ENCODE results near the gene MYH8.

Gene MYH8

GRCh38 chr17:10421900-10422542 lies at the start of gene MYH8:
TSS of gene MYH8 (minus strand) at chr17:10421950. CDS start at chr17:10420227, 1,723 bp downstream.
- no peak for DNase-seq

- no peak for DNase-seq
Measured at GRCh38 chr17:10469459-10469858, 47.7 kb upstream of the MYH8 start, which contains the start of gene MYH4. TSS of gene MYH4 (minus strand) at chr17:10469559. CDS start at chr17:10466745, 2,814 bp downstream.

- no peak for DNase-seq
Measured at GRCh38 chr17:10463402-10463801, 41.7 kb upstream of the MYH8 start.

DNA sequence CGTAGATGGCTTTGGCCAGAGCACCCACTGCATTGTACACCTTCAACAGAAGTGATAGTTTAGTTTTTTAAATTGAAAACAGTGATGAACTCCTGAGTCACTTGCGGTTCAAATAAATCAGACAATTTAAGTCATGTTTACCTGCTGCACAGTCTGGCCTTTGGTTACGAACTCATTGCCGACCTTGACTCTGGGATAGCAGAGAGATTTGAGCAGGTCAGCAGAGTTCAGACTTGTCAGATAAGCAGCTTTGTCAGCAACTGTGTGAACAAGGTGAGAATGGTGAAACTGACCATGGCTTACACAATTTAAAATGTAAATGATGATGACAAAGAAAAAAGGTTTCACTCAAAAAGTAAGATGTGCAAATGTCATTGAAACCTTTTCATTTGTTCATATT lies 38.3 kb upstream of the MYH8 start:
- DNase-seq, result no peak

- no peak for DNase-seq
Measured at GRCh38 chr17:10458701-10459100, 37.0 kb upstream of the MYH8 start.

GRCh38 chr17:10457952-10458351 lies 36.2 kb upstream of the MYH8 start:
- no peak for DNase-seq

DNA sequence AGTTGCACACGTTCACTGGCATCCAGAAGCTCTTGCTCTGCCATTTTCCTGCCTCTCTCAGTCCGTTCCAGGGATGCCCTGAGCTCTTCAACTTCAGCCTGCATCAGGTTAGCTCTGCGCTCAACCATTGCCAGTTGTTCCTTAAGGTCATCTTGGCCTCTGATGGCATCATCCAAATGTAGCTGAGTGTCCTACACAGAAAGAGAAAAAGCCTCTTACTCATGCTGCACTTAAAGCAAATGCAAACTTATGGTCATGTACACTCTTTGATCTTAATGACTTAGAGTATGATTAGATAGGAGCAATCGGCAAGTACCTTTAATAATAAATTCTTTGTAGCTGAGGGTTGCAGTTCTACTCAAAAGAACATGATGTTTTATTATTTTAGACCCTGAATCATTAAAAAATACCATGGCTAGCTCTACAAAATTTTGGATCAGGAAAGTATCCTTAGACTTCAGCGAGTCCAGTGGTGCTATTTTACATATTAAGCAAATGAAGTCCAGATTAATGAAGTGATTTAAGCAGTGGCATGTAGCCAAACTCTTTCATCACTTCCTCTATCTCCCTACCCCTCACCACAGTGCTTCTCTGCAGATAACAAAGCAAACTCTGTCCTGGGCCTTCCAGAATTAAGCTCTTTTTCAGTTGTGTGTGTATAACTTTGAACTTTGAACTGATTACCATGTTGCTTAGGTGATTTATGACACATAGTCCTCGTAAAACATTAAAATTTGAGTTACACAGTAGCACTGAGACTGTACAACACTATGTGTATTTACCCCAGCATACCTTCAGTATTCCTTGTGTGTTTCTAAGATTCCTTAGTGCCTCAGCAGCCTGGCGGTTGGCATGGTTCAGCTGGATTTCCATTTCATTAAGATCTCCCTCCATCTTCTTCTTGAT lies 25.5 kb upstream of the MYH8 start:
- no peak for DNase-seq

DNA sequence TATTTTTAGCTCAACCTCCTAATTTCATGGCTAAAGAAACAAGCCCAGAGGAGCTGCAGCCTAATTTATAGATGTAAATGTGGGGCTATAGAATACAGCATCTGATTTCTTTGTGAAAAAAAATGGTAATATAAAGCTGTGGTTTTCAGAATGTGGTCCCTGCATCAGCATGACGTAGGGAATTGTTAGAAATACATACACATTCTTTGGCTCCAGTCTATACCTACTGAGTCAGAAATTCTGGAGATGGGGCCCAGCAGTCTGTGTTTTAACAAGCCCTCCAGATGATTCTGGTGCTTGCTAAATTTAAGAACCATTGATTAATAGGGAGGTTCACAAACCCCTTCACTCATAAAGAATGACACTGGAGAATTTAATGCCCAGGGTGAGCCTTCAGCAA lies 18.1 kb upstream of the MYH8 start:
- no peak for DNase-seq

DNA sequence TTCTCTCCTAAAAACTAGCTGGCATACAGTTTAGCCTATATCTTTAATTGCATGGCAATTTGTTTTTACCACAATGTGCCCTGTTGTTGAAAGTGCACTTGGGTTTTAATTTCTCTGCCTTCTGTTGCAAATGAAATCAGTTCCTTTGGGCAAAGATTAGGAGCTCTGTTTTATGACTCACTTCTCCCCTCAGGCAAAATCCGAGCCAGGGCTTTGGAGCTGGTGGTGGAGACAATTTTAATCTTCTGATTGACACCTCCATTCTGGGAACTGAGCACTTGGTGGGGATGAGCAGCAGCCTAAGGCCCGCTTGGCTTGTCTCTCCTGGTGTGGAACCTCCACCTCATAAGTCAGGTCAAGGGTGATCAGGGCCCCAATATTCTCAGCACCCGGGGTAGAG lies 13.3 kb upstream of the MYH8 start:
- no peak for DNase-seq

- DNase-seq, result no peak
Measured at GRCh38 chr17:10429421-10430045, 7.8 kb upstream of the MYH8 start.

DNA sequence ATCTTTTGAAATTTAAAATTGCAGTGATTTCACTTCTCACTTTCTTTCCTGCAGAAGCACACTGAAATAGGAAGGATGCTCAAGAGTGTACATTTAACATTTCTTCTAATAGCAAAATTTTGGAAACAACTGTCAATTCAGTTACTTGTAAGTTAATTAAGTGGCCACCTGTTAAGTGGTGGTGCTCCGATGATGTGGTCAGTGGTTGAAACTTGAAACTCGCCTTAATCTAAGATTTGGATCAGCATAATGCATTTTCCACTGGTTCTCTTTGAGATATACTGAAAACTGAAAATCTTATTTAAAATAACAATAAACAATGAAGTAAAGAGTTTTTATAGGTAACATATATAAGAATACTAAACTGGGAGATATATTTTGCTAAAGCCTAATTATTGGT lies 7.0 kb upstream of the MYH8 start:
- no peak for DNase-seq

DNA sequence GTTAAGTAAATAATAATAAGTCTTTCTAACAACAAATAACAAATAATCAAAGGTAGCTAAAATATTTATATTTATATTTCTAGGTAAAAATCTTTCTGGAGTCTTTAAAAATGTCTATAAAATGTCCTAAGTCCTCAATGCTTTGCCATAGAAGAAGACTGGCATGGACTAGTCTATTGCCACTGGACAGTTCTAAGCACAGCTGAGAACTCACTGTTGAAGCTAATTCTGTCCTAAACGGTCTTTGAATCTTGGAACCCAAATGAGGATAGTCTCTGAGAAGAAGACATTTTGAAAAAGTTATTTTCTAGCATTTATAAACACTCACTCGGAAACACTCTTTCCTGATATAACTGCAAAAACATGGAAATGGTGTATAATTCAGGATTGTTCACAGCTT lies 539 bp downstream of the MYH8 start:
- DNase-seq, result no peak

- DNase-seq, result no peak
Measured at GRCh38 chr17:10420811-10421210, 939 bp downstream of the MYH8 start.

GRCh38 chr17:10417431-10417830 lies 4.3 kb downstream of the MYH8 start:
- no peak for DNase-seq

GRCh38 chr17:10415161-10415560 lies 6.6 kb downstream of the MYH8 start:
- no peak for DNase-seq

DNA sequence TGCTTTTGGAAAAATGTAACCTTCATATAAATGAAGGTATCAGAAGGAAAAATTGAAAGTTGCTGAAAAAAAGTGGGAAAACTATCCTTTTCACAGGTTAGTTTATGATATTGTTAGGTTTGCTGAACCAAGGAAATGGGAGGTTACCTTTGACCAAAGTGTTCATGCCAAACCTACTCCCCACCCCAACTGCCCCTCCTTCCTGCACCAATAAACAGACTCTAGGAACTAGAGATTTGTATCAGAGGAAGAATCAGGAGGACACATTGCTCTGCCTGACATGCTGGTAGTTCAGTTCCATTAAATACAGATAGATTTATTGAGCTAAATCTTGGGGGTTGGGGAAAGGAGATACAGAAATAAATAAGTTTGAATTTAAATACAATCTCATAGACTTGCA lies 18.2 kb downstream of the MYH8 start:
- DNase-seq, result no peak

DNA sequence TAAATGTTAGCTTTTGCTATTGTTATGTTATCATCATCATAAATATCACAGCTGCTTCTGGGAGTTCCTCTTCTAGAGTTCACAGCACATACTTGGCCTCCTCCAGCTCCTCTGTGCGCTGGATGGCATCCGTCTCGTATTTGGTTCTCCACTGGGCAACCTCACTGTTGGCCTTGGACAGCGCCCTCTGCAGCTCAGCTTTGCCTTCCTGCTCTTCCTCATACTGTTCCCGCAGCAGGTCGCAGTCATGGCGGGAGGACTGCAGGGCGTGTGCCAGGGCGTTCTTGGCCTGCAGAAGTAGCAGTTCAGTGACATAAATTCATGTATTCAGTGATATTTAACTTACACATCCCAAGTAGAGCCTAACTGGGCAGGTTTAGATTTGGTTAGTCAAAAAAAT lies 23.4 kb downstream of the MYH8 start:
- no peak for DNase-seq

DNA sequence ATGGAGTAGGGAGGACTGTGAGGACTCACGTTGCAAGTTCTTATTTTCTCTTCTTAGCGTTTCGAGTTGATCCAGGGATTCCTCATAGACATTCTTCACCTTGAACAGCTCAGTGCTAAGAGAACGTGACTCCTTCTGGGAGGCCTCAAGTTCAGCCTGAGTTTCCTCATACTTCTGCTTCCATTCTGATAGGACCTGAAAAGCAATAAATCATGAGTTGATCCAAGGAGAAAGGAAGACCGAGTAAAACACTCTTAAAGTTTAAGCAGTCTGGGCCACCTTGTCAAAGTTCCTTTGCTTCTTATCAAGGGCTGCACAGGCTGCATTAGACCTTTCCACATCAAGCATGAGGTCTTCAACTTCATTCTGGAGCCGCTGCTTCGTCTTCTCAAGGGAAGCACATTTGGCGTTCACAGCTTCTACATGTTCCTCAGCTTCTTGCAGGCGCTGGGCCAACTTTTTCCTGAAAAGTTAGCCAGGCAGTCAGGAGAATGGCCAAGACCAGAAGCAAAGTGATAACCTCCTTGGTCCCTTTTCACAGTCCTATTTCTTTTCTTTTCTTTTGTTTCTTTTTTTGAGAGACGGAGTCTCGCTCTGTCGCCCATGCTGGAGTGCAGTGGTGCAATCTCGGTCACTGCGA lies 25.1 kb downstream of the MYH8 start:
- no peak for DNase-seq

- no peak for DNase-seq
Measured at GRCh38 chr17:10394201-10394887, 27.4 kb downstream of the MYH8 start.

DNA sequence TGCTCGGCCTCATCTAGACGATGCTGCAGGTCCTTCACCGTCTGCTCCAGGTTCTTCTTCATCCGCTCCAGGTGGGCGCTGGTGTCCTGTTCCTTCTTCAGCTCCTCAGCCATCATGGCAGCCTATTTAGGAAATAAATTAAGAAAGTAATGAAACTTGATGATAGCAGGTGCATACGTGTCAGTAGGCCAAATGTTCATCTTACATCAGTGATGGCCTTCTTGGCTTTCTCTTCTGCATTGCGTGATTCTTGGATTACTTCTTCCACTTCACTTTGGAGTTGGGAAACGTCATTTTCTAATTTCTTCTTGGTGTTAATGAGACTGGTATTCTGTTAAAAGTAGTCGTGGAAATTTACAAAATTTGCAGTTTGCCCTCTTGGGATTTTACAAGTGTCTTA lies 28.9 kb downstream of the MYH8 start:
- DNase-seq, result no peak

GRCh38 chr17:10385871-10386270 lies 35.9 kb downstream of the MYH8 start:
- no peak for DNase-seq

DNA sequence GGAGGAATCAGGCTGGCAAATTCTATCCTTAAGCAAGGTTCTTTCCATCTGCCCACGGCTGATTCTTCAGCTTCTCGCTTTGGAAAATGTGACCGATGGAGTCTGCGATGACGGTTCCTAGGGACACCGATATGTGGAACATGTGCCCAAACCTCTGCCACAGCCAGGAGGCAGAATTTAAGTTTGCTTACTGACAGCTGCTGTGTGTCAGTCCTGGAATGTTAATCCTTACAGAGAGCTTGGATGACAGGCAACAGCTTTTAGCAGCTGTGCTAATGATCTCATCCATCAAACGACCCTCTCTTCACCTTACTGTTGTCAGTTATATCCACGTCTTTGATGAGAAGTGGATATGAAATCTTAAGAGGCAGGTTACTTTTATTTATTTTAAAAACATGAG lies 37.6 kb downstream of the MYH8 start:
- DNase-seq, result no peak
